GM23338 (cell line): Measurements from ENCODE around the gene RIC8A. TPM values are rescaled to one million over a fixed set of nuclear protein-coding genes. Genes with fewer than 3 reads are reported as not detected.

Experiments used
- ATAC-seq: fragments of 200-7000 bp; cut with Tn5 transposase; 3 replicates; pipeline ENCODE4 v1.9.1; 2020
- DNase-seq: peaks from one replicate; pipeline ENCODE4 v3.0.0-alpha.2; 2015; ENCODE audit warnings: low spot score
- H2AFZ ChIP-seq: fragments of 200-600 bp; sonication (generic); 2 replicates; pipeline ENCODE4 v1.8.0; 2016; ENCODE audit warnings: antibody characterized with exemption, mild to moderate bottlenecking, moderate library complexity
- H3F3A ChIP-seq: fragments of 200-600 bp; sonication (generic); replicated peaks from 2 replicates; pipeline ENCODE4 v1.8.0; 2017; ENCODE audit warnings: antibody characterized with exemption, mixed run types, low read depth
- H3K27ac ChIP-seq: fragments of 200-600 bp; sonication (generic); 2 replicates; pipeline ENCODE4 v1.6.1; 2016; ENCODE audit warnings: low read depth
- H3K27me3 ChIP-seq: fragments of 200-600 bp; sonication (generic); 2 replicates; pipeline ENCODE4 v1.8.0; 2016; ENCODE audit warnings: mild to moderate bottlenecking, mixed run types, moderate library complexity; ENCODE audit not compliant: insufficient read depth
- H3K36me3 ChIP-seq: fragments of 200-600 bp; sonication (generic); 2 replicates; pipeline ENCODE4 v1.8.0; 2016; ENCODE audit warnings: mild to moderate bottlenecking; ENCODE audit not compliant: insufficient read depth
- H3K4me1 ChIP-seq: fragments of 200-600 bp; sonication (generic); 2 replicates; pipeline ENCODE4 v1.8.0; 2016; ENCODE audit warnings: mild to moderate bottlenecking, moderate library complexity; ENCODE audit not compliant: insufficient read depth
- H3K4me2 ChIP-seq: fragments of 200-600 bp; sonication (generic); 2 replicates; pipeline ENCODE4 v1.7.1; 2017; ENCODE audit warnings: mixed run types
- H3K4me3 ChIP-seq: fragments of 200-600 bp; sonication (generic); 2 replicates; pipeline ENCODE4 v1.6.1; 2016; ENCODE audit warnings: mixed run types
- H3K79me2 ChIP-seq: fragments of 200-600 bp; sonication (generic); replicated peaks from 2 replicates; pipeline ENCODE4 v1.8.0; 2017; ENCODE audit warnings: mild to moderate bottlenecking; ENCODE audit not compliant: insufficient read depth
- H3K9me2 ChIP-seq: fragments of 200-600 bp; sonication (generic); 2 replicates; pipeline ENCODE4 v1.8.0; 2017; ENCODE audit not compliant: insufficient read depth
- H4K20me1 ChIP-seq: fragments of 200-600 bp; sonication (generic); replicated peaks from 2 replicates; pipeline ENCODE4 v1.8.0; 2017; ENCODE audit warnings: mild to moderate bottlenecking; ENCODE audit not compliant: insufficient read depth
- H3K27ac Mint-ChIP-seq: 2 replicates; pipeline ENCODE4 v1.8.0; 2020; ENCODE audit warnings: inconsistent platforms, mild to moderate bottlenecking, moderate library complexity, mixed read lengths
- H3K27me3 Mint-ChIP-seq: 3 replicates; pipeline ENCODE4 v1.8.0; 2022; ENCODE audit warnings: low read depth, mild to moderate bottlenecking, moderate library complexity, mixed read lengths, inconsistent platforms; ENCODE audit not compliant: insufficient read depth, poor library complexity
- H3K36me3 Mint-ChIP-seq: 3 replicates; pipeline ENCODE4 v1.8.0; 2021; ENCODE audit warnings: low read depth, mild to moderate bottlenecking, inconsistent platforms, moderate library complexity, mixed read lengths
- H3K4me1 Mint-ChIP-seq: 3 replicates; pipeline ENCODE4 v1.8.0; 2020; ENCODE audit warnings: mild to moderate bottlenecking, inconsistent platforms, mixed read lengths
- H3K4me3 Mint-ChIP-seq: 3 replicates; pipeline ENCODE4 v1.8.0; 2021; ENCODE audit warnings: moderate library complexity, mild to moderate bottlenecking, inconsistent platforms, mixed read lengths
- H3K9me3 Mint-ChIP-seq: 3 replicates; pipeline ENCODE4 v1.8.0; 2020; ENCODE audit warnings: moderate library complexity, mild to moderate bottlenecking, inconsistent platforms, mixed read lengths
- CREB1 ChIP-seq: fragments of 250-450 bp; sonication (Bioruptor Pico); IDR thresholded peaks from 2 replicates; pipeline ENCODE4 v1.5.0; 2020; ENCODE audit warnings: low read depth, mild to moderate bottlenecking, moderate library complexity
- EZH2 ChIP-seq: fragments of 200-600 bp; sonication (generic); IDR thresholded peaks from one replicate; pipeline ENCODE4 v1.8.0; 2017; ENCODE audit warnings: antibody characterized with exemption, mild to moderate bottlenecking, low read depth; ENCODE audit not compliant: unreplicated experiment
- JUNB ChIP-seq: IDR thresholded peaks from one replicate; pipeline ENCODE4 v1.6.1; 2016; ENCODE audit warnings: antibody characterized with exemption; ENCODE audit not compliant: unreplicated experiment
- NANOG ChIP-seq: IDR thresholded peaks from 2 replicates; pipeline ENCODE4 v1.6.1; 2016; ENCODE audit warnings: antibody characterized with exemption, borderline replicate concordance
- POLR2AphosphoS5 ChIP-seq: IDR thresholded peaks from 2 replicates; pipeline ENCODE4 v1.6.1; 2016; ENCODE audit warnings: antibody characterized with exemption, low read depth
- STAT1 ChIP-seq: IDR thresholded peaks from one replicate; pipeline ENCODE4 v1.6.1; 2016; ENCODE audit warnings: antibody characterized with exemption; ENCODE audit not compliant: unreplicated experiment
- ZNF114 ChIP-seq: fragments of 250-450 bp; sonication (Bioruptor Pico); IDR thresholded peaks from 2 replicates; pipeline ENCODE4 v1.5.0; 2020; ENCODE audit warnings: mild to moderate bottlenecking, moderate library complexity
- ZNF331 ChIP-seq: fragments of 250-450 bp; sonication (Bioruptor Pico); IDR thresholded peaks from 2 replicates; pipeline ENCODE4 v1.5.0; 2020; ENCODE audit warnings: low read depth, mild to moderate bottlenecking, moderate library complexity
- polyA plus RNA-seq: library from polyadenylated mRNA; unstranded; fragments of >200 nt; fragmentation: Nextera tagmentation; extraction: Ambion mirVana; gene quantifications from 2 replicates; pipeline ENCODE4 v1.2.1, GENCODE V29; 2016
- total RNA-seq: library from RNA; depleted of rRNA; stranded (reverse); fragments of >200 nt; shearing (Covaris generic); gene quantifications from 2 replicates; pipeline ENCODE4 v1.2.3, GENCODE V29; 2014
- TF ChIP-seq, protein P1 (sequence below), 2 experiments: fragments of 200-600 bp in 1 of 2; sonication (generic) in 1 of 2; conservative IDR thresholded peaks; 2 replicates each; pipeline versions ENCODE4 v1.5.1 to v1.6.1; 2016 to 2017; ENCODE audit warnings: antibody characterized with exemption in 2 of 2, low read depth in 2 of 2, mild to moderate bottlenecking in 2 of 2, moderate library complexity in 1 of 2
- TF ChIP-seq, protein P2 (sequence below): IDR thresholded peaks from 2 replicates; pipeline ENCODE4 v1.6.1; 2016; ENCODE audit warnings: antibody characterized with exemption
- TF ChIP-seq, protein P3 (sequence below): IDR thresholded peaks from one replicate; pipeline ENCODE4 v1.6.1; 2018; ENCODE audit warnings: antibody characterized with exemption; ENCODE audit not compliant: unreplicated experiment

The RIC8A gene
- total and polyA plus RNA-seq, 2 experiments from 2014 or later, result 23.6 to 81.3 TPM

DNA sequence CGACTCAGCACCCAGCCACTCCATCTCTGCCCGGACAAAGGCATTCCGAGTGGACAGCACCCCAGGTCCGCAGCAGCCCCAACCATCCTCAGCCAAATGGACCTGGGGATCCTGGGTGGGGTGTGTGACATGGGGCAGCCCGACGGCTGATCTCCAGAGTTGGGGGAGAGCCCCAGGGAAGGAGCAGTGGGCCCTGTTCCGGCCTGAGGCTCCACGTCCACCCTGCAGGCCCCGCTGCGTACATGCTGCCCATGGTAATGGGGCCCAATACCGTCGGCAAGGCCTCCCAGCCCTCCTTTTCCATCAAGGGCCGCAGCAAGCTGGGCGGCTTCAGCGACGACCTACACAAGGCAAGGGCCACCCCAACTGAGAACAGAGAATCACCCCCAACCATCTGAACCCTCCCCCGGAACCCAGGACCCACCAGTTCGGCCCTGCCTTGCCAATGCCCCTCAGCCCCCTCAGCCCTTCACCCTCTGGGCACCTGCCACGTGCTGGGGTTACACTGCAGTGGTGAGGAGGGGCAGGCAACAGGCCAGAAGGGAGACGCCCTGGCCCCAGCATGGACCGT lies 9.2 kb upstream of the RIC8A start (continued):
- TF ChIP-seq, protein P1, sequence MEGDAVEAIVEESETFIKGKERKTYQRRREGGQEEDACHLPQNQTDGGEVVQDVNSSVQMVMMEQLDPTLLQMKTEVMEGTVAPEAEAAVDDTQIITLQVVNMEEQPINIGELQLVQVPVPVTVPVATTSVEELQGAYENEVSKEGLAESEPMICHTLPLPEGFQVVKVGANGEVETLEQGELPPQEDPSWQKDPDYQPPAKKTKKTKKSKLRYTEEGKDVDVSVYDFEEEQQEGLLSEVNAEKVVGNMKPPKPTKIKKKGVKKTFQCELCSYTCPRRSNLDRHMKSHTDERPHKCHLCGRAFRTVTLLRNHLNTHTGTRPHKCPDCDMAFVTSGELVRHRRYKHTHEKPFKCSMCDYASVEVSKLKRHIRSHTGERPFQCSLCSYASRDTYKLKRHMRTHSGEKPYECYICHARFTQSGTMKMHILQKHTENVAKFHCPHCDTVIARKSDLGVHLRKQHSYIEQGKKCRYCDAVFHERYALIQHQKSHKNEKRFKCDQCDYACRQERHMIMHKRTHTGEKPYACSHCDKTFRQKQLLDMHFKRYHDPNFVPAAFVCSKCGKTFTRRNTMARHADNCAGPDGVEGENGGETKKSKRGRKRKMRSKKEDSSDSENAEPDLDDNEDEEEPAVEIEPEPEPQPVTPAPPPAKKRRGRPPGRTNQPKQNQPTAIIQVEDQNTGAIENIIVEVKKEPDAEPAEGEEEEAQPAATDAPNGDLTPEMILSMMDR (conservative IDR thresholded peaks at IDR 0.05; ENCODE audit: low read depth in 2 of 2), result no peak

DNA sequence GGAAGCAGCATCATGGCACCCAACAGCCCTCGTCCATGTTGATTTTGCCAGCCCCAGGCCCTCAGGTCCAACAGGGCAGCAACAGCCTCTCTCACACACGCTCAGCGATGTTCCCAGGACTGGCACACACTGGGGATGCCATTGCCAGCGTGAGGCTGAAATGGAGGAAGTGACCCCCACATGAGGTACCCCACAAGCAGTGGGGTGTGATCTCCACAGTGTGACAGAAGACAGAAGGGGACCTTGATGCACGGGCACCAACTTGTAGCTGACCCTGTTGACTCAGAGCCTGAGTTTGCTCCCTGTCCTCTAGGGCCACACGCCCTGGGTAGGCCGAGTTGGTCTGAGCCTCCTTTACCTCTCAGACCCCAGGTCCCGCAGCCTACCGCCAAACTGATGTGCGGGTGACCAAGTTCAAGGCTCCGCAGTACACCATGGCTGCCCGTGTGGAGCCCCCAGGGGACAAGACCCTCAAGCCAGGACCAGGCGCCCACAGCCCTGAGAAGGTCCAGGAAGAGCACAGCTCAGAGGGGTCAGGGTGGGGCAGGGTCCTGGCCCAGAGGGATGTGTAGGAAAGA lies 8.4 kb upstream of the RIC8A start:
- no peaks in the 10 kb centered on the region for H3K4me1 ChIP-seq
- H3K27ac ChIP-seq, result no peak overlapping the region
- H3K79me2 ChIP-seq, result no peaks in the 10 kb centered on the region
- H3K4me3 Mint-ChIP-seq, result no peak overlapping the region
- H3K4me1 Mint-ChIP-seq, result no peaks in the 10 kb centered on the region; the same call in 2 of the 3 replicates
- H3K36me3 ChIP-seq, result no peaks in the 10 kb centered on the region
- H3K27ac Mint-ChIP-seq, result no peak overlapping the region
- no peaks in the 10 kb centered on the region; the same call in 2 of the 3 replicates for H3K9me3 Mint-ChIP-seq
- H3K36me3 Mint-ChIP-seq, result peaks cover 7% of the 10 kb centered on the region; the same call in 2 of the 3 replicates
- H3K4me2 ChIP-seq, result no peak overlapping the region
- H2AFZ ChIP-seq, result no peak overlapping the region
- H3K27me3 ChIP-seq, result no peaks in the 10 kb centered on the region
- DNase-seq (no peak), ATAC-seq (no peak)
- no peaks in the 10 kb centered on the region for H3K9me2 ChIP-seq
- H3K4me3 ChIP-seq, result no peak overlapping the region
- H3K27me3 Mint-ChIP-seq, result peaks cover 11% of the 10 kb centered on the region
- H3F3A ChIP-seq, result no peaks in the 10 kb centered on the region
- H4K20me1 ChIP-seq, result no peaks in the 10 kb centered on the region
- TF ChIP-seq STAT1 (no peak), POLR2AphosphoS5 (no peak), ZNF114 (CRISPR knock-in tag) (no peak), NANOG (no peak), ZNF331 (no peak), CREB1 (CRISPR knock-in tag) (no peak), JUNB (no peak), EZH2 (no peak)
- TF ChIP-seq, protein P1 (conservative IDR thresholded peaks at IDR 0.05; ENCODE audit: low read depth in 2 of 2), result no peak
- TF ChIP-seq, protein P2, sequence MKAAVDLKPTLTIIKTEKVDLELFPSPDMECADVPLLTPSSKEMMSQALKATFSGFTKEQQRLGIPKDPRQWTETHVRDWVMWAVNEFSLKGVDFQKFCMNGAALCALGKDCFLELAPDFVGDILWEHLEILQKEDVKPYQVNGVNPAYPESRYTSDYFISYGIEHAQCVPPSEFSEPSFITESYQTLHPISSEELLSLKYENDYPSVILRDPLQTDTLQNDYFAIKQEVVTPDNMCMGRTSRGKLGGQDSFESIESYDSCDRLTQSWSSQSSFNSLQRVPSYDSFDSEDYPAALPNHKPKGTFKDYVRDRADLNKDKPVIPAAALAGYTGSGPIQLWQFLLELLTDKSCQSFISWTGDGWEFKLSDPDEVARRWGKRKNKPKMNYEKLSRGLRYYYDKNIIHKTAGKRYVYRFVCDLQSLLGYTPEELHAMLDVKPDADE, result no peak
- TF ChIP-seq, protein P3, sequence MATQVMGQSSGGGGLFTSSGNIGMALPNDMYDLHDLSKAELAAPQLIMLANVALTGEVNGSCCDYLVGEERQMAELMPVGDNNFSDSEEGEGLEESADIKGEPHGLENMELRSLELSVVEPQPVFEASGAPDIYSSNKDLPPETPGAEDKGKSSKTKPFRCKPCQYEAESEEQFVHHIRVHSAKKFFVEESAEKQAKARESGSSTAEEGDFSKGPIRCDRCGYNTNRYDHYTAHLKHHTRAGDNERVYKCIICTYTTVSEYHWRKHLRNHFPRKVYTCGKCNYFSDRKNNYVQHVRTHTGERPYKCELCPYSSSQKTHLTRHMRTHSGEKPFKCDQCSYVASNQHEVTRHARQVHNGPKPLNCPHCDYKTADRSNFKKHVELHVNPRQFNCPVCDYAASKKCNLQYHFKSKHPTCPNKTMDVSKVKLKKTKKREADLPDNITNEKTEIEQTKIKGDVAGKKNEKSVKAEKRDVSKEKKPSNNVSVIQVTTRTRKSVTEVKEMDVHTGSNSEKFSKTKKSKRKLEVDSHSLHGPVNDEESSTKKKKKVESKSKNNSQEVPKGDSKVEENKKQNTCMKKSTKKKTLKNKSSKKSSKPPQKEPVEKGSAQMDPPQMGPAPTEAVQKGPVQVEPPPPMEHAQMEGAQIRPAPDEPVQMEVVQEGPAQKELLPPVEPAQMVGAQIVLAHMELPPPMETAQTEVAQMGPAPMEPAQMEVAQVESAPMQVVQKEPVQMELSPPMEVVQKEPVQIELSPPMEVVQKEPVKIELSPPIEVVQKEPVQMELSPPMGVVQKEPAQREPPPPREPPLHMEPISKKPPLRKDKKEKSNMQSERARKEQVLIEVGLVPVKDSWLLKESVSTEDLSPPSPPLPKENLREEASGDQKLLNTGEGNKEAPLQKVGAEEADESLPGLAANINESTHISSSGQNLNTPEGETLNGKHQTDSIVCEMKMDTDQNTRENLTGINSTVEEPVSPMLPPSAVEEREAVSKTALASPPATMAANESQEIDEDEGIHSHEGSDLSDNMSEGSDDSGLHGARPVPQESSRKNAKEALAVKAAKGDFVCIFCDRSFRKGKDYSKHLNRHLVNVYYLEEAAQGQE, result no peak
